ENCODE results near the gene KMT2A.
"Not testable (repeated sequence)": the region's sequence is repeated elsewhere in the genome, so short reads cannot be mapped to it uniquely, and the experiment has no call there.

KMT2A gene

GRCh38 chr11:118435290-118435892 is 901 bp upstream of the KMT2A start:
- peak; percentile 66 for DNase-seq

GRCh38 chr11:118436639-118437207 is 431 bp downstream of the KMT2A start:
- peak; percentile 52 for DNase-seq

- peak; percentile 47 for DNase-seq
Measured at GRCh38 chr11:118437208-118438125, 1.2 kb downstream of the KMT2A start.

GRCh38 chr11:118438314-118438931 is 2.1 kb downstream of the KMT2A start:
- peak; percentile 55 for DNase-seq

- DNase-seq = no peak
Measured at GRCh38 chr11:118439646-118440045, 3.4 kb downstream of the KMT2A start.

- no peak for DNase-seq
Measured at GRCh38 chr11:118441770-118442275, 5.5 kb downstream of the KMT2A start.

- DNase-seq = no peak
Measured at GRCh38 chr11:118442301-118442700, 6.0 kb downstream of the KMT2A start.

GRCh38 chr11:118442908-118443589 is 6.8 kb downstream of the KMT2A start:
- no peak for DNase-seq

GRCh38 chr11:118443590-118444218 is 7.4 kb downstream of the KMT2A start:
- DNase-seq = no peak

- DNase-seq = no peak
Measured at GRCh38 chr11:118447423-118447822, 11.1 kb downstream of the KMT2A start.

- DNase-seq = no peak
Measured at GRCh38 chr11:118448294-118448693, 12.0 kb downstream of the KMT2A start.

- no peak for DNase-seq
Measured at GRCh38 chr11:118449316-118449918, 13.1 kb downstream of the KMT2A start.

GRCh38 chr11:118450451-118450850 is 14.2 kb downstream of the KMT2A start:
- no peak for DNase-seq

- DNase-seq = no peak
Measured at GRCh38 chr11:118462178-118462577, 25.9 kb downstream of the KMT2A start.

GRCh38 chr11:118468968-118469367 is 32.7 kb downstream of the KMT2A start:
- DNase-seq = not testable (repeated sequence)

GRCh38 chr11:118471030-118471429 is 34.7 kb downstream of the KMT2A start:
- no peak for DNase-seq

- DNase-seq = no peak
Measured at GRCh38 chr11:118473537-118473936, 37.2 kb downstream of the KMT2A start.

GRCh38 chr11:118476676-118477075 is 40.4 kb downstream of the KMT2A start:
- DNase-seq = no peak

- not testable (repeated sequence) for DNase-seq
Measured at GRCh38 chr11:118481238-118481637, 44.9 kb downstream of the KMT2A start.

GRCh38 chr11:118484405-118484804 is 48.1 kb downstream of the KMT2A start:
- no peak for DNase-seq

- DNase-seq = no peak
Measured at GRCh38 chr11:118485273-118485672, 49.0 kb downstream of the KMT2A start.
